B cell (primary cell): Measurements from ENCODE around the gene NSUN2.

Source experiments
- EZH2 ChIP-seq: IDR thresholded peaks from 2 replicates; pipeline ENCODE4 v1.6.1; 2012; ENCODE audit warnings: borderline replicate concordance, low read depth, mild to moderate bottlenecking, moderate library complexity, low read length; ENCODE audit not compliant: insufficient read depth, poor library complexity, severe bottlenecking
- TF ChIP-seq, protein P1 (sequence below): fragments of 200-600 bp; IDR thresholded peaks from one replicate; pipeline ENCODE4 v1.8.0; 2022; ENCODE audit warnings: antibody characterized with exemption, mild to moderate bottlenecking

DNA sequence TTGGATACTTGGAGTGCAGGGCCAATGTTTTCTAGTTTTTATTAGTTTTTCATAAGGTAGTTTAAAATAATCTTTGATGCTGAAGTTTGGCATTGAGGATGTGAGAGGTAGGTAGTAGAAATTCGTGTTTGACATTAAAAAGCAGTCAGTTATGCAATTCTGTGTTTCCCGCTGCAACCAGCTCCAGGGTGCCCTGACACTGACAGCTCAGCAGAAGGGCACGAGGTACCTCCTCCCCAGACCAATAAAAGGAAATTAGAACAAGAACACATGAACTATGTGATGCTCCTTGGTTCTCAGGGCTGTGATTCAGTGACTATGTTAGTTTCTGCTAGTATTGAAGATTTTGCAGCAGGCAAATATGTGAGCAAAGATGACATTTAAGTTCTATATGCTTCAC, 40.2 kb downstream of the NSUN2 start:
- TF ChIP-seq, protein P1, sequence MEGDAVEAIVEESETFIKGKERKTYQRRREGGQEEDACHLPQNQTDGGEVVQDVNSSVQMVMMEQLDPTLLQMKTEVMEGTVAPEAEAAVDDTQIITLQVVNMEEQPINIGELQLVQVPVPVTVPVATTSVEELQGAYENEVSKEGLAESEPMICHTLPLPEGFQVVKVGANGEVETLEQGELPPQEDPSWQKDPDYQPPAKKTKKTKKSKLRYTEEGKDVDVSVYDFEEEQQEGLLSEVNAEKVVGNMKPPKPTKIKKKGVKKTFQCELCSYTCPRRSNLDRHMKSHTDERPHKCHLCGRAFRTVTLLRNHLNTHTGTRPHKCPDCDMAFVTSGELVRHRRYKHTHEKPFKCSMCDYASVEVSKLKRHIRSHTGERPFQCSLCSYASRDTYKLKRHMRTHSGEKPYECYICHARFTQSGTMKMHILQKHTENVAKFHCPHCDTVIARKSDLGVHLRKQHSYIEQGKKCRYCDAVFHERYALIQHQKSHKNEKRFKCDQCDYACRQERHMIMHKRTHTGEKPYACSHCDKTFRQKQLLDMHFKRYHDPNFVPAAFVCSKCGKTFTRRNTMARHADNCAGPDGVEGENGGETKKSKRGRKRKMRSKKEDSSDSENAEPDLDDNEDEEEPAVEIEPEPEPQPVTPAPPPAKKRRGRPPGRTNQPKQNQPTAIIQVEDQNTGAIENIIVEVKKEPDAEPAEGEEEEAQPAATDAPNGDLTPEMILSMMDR = no peak
- no peak for TF ChIP-seq EZH2
